Measurements from ENCODE around the gene ADCY2.

DNA sequence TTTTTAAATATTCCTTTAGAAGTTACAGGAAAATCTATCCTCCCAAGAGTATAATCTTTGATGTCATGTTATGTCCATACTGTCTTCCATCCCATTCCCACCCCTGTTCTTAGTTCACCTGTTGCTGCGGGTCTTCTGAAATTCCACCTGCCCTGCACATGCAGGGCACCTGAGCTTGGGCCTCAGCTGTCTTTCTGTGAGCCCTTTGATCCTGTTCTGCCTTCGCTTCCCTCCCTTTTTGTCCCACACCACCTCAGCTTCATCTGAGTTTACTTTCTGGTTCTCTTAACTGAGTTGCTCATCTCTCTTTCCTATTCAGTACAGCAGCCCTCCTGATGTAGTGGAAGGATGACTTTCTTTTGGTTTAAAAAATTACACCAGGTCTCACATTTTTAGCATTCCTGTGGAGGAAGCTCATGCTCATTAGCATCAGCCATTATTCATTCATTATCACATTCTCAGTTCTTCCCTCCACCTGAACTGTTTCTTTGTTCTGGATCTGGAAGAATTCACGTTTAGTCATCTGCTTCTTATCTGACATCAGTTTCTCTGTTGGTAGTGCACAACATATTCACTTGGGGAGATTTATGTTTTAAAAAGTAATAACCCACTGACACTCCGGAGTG lies 211.0 kb downstream of the ADCY2 start:
- TF ChIP-seq, protein P1, sequence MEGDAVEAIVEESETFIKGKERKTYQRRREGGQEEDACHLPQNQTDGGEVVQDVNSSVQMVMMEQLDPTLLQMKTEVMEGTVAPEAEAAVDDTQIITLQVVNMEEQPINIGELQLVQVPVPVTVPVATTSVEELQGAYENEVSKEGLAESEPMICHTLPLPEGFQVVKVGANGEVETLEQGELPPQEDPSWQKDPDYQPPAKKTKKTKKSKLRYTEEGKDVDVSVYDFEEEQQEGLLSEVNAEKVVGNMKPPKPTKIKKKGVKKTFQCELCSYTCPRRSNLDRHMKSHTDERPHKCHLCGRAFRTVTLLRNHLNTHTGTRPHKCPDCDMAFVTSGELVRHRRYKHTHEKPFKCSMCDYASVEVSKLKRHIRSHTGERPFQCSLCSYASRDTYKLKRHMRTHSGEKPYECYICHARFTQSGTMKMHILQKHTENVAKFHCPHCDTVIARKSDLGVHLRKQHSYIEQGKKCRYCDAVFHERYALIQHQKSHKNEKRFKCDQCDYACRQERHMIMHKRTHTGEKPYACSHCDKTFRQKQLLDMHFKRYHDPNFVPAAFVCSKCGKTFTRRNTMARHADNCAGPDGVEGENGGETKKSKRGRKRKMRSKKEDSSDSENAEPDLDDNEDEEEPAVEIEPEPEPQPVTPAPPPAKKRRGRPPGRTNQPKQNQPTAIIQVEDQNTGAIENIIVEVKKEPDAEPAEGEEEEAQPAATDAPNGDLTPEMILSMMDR (IDR thresholded peaks at IDR 0.05), result no peak
- TF ChIP-seq POLR2A (IDR thresholded peaks at IDR 0.05), result no peak

All from right lobe of liver (tissue), 4 donors.